Activated T-cell treated with anti-CD3 and anti-CD28 coated beads for 48 hours (primary cell): ENCODE results near the gene LRRC74A.
"Not testable (repeated sequence)": the region's sequence is repeated elsewhere in the genome, so short reads cannot be mapped to it uniquely, and the experiment has no call there.

Experiments used
- DNase-seq: peaks from one replicate; pipeline ENCODE4 v3.0.0-alpha.2; 2020; ENCODE audit warnings: low read depth

Gene LRRC74A

DNA sequence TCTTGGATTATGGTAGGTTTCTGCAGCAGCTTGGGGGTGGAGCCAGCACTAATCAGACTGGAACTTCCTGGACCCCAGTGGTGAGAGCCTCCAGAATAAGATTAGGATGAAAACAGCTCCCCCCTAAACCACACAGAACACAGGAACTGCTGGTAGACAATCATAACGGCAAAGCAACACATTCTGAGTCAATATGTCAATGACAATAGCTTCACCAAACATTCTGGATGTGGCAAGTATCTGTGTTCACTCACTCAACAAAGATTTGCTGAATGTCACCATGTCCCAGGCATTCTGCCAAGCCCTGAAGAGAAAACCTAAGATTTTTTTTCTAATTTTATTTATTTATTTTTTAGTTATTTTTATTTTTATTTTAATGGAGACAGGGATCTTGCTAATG lies 65.2 kb downstream of the LRRC74A start:
- DNase-seq = no peak

GRCh38 chr14:76894308-76894707 lies 68.1 kb downstream of the LRRC74A start:
- no peak for DNase-seq

DNA sequence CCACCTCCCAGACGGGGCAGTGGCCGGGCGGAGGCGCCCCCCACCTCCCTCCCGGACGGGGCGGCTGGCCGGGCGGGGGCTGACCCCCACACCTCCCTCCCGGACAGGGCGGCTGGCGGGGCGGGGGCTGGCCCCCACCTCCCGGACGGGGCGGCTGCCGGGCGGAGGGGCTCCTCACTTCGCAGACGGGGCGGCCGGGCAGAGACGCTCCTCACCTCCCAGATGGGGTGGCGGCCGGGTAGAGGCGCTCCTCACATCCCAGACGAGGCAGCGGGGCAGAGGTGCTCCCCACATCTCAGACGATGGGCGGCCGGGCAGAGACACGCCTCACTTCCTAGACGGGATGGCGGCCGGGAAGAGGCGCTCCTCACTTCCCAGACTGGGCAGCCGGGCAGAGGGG lies 71.8 kb downstream of the LRRC74A start:
- DNase-seq = not testable (repeated sequence)

- DNase-seq = no peak
Measured at GRCh38 chr14:76900682-76901081, 74.5 kb downstream of the LRRC74A start.

DNA sequence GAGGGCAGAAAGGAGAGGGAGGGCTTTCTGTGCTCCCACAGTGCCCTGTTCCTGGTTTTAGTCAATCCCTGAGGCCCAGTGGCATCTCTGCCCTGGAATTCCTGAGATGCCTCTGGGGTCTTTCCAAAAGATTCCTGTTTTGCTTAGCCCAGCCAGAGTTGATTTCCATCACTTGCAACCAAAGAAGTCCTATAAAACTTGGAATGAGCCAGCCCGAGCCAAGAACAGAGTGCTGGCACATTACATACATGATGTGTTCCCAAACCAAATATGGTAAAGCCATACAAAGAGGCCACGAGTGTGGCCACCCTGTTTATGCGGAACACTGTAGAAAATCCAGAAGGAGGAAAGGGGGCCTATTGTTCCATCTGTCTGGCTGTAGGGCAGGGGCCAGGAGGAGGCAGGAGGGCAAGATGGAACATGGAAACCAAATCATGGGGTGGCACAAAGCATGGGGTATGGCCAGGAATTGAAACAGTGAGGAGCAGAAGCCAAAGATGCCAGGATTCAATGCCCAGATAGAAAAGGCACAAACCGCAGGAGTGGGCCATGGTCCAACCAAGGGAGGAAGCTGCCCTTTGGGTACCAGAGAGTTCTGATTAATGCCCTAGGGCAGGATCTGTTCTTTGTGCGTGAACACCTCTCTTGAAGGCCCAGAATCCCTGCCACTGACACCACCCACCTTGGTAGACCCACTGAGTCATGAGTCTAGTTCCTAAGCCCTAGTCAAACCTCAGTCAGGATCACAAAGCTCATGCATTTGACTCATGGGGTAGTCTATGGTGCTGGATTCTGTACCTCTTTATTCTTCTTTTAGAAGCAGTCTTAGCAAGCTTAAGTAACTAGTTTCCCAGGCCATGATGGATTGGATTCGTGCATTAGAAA lies 75.2 kb downstream of the LRRC74A start:
- DNase-seq = no peak

DNA sequence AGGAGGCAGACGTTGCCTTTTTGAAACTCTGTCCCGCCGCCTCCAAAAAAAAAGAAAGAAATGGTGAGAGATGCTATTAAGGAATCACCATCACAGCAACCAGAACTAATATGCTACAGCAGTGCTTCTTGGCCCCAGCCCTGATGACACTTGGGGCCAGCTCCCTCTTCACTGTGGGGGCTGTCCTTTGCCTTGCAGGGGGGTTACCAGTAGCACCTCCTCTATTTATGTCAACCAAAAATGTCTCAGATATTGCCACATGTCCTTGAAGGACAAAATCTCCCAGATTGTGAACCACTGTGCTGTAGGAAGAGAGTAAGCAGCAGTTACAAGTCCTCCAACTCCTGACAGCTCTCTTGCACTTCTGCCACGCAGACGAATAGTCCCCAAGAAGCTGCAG lies 76.4 kb downstream of the LRRC74A start:
- no peak for DNase-seq

GRCh38 chr14:76904100-76904739 lies 78.0 kb downstream of the LRRC74A start:
- DNase-seq = no peak

DNA sequence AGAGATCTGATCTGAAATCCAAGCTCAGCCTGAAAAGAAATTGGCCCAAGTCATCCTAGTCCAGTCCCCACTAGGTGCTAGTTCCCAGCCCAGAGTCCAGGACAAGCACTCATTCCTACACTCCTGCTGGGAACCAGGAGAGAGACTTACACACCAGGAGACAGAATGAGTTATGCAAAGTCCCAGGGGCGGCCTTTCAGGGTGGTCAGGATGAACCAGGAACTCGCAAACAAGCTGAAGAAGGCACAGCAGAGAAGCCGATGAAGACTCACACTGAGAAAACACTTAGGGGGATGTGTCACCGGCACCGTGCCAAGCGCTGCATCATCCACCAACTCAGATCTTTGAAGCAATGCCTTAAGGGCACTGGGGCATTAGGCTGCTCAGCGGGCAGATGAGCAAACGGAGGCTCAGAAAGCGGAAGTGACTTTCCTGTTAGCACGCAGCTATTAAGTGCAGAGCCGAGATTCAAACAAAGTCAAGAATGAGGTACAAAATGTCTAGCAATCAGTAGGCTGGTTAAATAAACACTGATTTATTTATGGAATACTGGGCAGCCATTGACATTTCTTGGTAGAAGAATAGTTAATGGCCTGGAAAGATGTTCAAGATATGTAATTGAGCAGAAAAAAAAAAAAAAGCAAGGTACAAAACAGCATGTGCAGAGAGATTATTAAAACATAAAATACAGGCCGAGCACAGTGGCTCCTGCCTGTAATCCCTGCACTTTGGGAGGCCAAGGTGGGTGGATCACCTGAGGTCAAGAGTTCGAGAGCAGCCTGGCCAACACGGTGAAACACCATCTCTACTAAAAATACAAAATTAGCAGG lies 78.7 kb downstream of the LRRC74A start:
- peak; percentile 77 for DNase-seq

GRCh38 chr14:76908834-76909233 lies 82.6 kb downstream of the LRRC74A start:
- no peak for DNase-seq

- DNase-seq = no peak
Measured at GRCh38 chr14:76909266-76909665, 83.1 kb downstream of the LRRC74A start.

- no peak for DNase-seq
Measured at GRCh38 chr14:76910371-76910890, 84.2 kb downstream of the LRRC74A start.

GRCh38 chr14:76911473-76911872 lies 85.3 kb downstream of the LRRC74A start:
- no peak for DNase-seq

GRCh38 chr14:76914533-76915081 lies 88.4 kb downstream of the LRRC74A start:
- not testable (repeated sequence) for DNase-seq

DNA sequence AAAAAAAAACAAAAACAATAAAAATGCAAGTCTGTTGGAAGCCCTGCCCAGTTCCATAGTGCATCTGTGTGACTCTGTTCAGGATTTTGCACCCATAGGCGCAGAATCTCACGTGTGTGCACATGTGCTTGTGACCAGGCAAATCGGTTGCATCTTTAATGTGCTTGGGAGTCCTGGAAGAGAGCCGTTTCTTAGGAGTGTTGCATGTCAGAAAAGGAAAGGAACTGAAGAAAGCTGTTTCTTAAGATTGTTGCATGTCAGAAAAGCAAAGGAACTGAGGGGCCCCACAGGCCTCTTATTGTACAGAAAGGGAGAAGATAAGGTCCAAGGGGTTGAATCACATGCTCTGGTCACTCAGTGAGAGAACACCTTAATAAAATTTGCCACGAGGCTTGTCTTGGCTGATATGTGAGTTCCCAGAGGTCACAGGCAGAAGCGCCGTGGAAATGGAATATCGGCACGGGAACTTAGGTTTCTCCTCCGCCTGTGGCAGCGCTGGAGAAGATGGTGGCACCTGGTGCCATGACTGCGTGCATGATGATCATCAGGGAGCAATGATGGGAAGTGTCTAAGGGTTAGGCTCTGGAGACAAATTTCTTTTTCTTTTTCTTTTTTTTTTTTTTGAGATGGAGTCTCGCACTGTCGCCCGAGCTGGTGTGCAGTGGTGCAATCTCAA lies 90.0 kb downstream of the LRRC74A start:
- no peak for DNase-seq

DNA sequence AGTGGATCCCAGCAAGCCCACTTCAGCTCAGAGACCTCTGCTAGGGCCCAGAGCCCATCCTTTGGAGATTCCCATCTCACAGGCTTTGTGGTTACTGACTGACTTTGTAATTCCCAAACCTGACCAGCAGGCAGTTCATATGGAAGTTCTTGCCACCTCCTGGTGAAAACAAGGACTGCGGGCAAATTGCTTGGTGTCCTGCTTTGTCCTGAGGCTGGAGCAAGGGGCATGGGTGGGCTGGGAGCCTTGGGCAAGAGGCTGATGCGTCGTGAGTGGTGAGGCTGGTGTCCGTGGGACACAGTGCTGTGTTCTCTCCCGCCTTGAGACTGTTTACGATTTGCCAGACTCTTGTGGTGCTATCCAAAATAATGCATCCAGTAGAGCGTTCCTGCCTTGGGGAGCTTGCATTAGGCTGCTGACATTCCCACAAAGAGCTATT lies 91.0 kb downstream of the LRRC74A start:
- DNase-seq = no peak

DNA sequence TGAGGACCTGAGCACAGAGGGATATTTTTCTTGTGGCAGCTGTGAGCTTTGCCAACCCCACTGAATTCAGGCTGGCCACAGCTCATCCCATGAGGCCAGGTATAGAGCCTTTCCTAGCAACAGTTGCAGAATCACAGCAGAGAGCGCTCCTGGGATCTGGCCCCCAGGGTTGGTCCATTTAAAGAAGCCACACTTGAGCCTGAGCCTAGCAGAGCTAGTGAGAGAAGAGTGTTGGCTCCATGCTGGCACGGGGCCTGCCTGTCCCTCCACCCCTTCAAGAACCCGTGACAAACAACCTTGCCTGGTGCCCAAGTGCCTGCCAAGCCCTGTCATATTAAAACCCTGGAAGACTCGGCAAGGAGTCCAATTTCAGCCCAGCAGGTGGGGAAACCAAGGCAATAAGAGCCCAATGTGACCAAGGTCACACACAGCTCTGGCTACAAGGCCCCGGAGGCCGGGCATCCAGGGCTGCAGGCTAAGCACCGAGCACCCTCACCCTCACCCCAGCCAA lies 91.6 kb downstream of the LRRC74A start:
- DNase-seq = no peak

- DNase-seq = no peak
Measured at GRCh38 chr14:76918256-76918781, 92.1 kb downstream of the LRRC74A start.

- DNase-seq = no peak
Measured at GRCh38 chr14:76918782-76919394, 92.7 kb downstream of the LRRC74A start.
